SK-N-MC (cell line): ENCODE results near the gene BRI3.

Source experiments
- EZH2 ChIP-seq: fragments of 200-600 bp; sonication (generic); IDR thresholded peaks from one replicate; pipeline ENCODE4 v1.6.1; 2017; ENCODE audit warnings: antibody characterized with exemption
- POLR2AphosphoS5 ChIP-seq: IDR thresholded peaks from 2 replicates; pipeline ENCODE4 v1.6.1; 2012; ENCODE audit warnings: mild to moderate bottlenecking, low read depth, low read length, borderline replicate concordance

GRCh38 chr7:98330926-98331529 lies 49.5 kb downstream of the BRI3 start:
- no peak for TF ChIP-seq EZH2
- TF ChIP-seq POLR2AphosphoS5, result no peak
